HG03108 (cell line): Measurements from ENCODE around the gene KLK12.

Experiments
- ATAC-seq: cut with Tn5 transposase; IDR thresholded peaks from one replicate; pipeline ENCODE4 v1.9.1; 2021; ENCODE audit warnings: moderate library complexity; ENCODE audit not compliant: unreplicated experiment

Gene KLK12

GRCh38 chr19:51034704-51035103, at the start of gene KLK12:
Gene KLK12, minus strand, starts transcription at chr19:51035002. Its CDS starts 381 bp downstream, at chr19:51034621.
- no peak for ATAC-seq

GRCh38 chr19:51084505-51084904, 49.7 kb upstream of the KLK12 start:
- ATAC-seq = no peak

- no peak for ATAC-seq
Observed at GRCh38 chr19:51083783-51084182, 49.0 kb upstream of the KLK12 start.

GRCh38 chr19:51083181-51083580, 48.4 kb upstream of the KLK12 start:
- no peak for ATAC-seq

- no peak for ATAC-seq
Observed at GRCh38 chr19:51082611-51083010, 47.8 kb upstream of the KLK12 start, which contains the start of gene KLK14. Gene KLK14, minus strand, starts transcription at chr19:51082887. Its CDS starts 273 bp downstream, at chr19:51082614.

GRCh38 chr19:51081476-51081875, 46.7 kb upstream of the KLK12 start:
- ATAC-seq = no peak

- ATAC-seq = no peak
Observed at GRCh38 chr19:51079481-51080110, 44.8 kb upstream of the KLK12 start.

- ATAC-seq = no peak
Observed at GRCh38 chr19:51078731-51079130, 43.9 kb upstream of the KLK12 start.

GRCh38 chr19:51078104-51078503, 43.3 kb upstream of the KLK12 start:
- ATAC-seq = no peak

- ATAC-seq = no peak
Observed at GRCh38 chr19:51076631-51077213, 41.9 kb upstream of the KLK12 start.

GRCh38 chr19:51075998-51076397, 41.2 kb upstream of the KLK12 start:
- ATAC-seq = no peak

GRCh38 chr19:51071095-51071405, 36.2 kb upstream of the KLK12 start:
- no peak for ATAC-seq

GRCh38 chr19:51070334-51071094, 35.7 kb upstream of the KLK12 start:
- ATAC-seq = no peak

- no peak for ATAC-seq
Observed at GRCh38 chr19:51066393-51067186, 31.8 kb upstream of the KLK12 start.

- no peak for ATAC-seq
Observed at GRCh38 chr19:51065221-51065960, 30.6 kb upstream of the KLK12 start.

- no peak for ATAC-seq
Observed at GRCh38 chr19:51064534-51065220, 29.9 kb upstream of the KLK12 start, which contains the start of gene KLK13. Gene KLK13, minus strand, starts transcription at chr19:51065092. Its CDS starts 25 bp downstream, at chr19:51065067.

GRCh38 chr19:51063664-51064063, 28.9 kb upstream of the KLK12 start:
- ATAC-seq = no peak

GRCh38 chr19:51060973-51061372, 26.2 kb upstream of the KLK12 start:
- ATAC-seq = no peak

- no peak for ATAC-seq
Observed at GRCh38 chr19:51060336-51060735, 25.5 kb upstream of the KLK12 start.

GRCh38 chr19:51059715-51060114, 24.9 kb upstream of the KLK12 start:
- no peak for ATAC-seq
